ENCODE measurements around the gene HECTD3.
"Not testable (repeated sequence)": the region's sequence is repeated elsewhere in the genome, so short reads cannot be mapped to it uniquely, and the experiment has no call there.

The HECTD3 gene

DNA sequence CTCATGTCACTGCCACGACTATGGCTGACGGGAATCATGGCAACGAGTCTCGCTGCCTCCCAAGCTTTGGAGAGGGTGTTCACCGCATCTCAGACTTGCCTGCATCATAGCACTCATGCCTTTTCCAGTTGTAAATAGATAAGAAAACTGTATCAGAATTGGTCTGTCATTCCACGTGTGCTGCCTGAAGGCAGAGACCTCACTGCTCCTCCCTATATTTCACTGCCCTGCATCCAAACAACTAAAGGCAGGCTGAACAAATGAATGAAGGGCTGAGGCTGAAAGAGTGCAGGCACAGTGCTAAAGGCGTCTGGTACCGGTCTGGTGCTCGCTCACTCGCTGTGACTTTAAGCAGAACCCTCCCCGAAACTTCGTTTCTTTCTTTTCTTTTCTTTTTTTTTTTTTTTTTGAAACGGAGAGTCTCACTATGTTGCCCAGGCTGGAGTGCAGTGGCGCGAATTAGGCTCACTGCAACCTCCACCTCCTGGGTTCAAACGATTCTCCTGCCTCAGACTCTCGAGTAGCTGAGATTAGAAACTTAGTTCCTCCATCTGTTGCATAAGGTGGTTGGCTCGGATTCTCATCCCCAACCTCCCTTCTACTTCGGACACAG, 25.3 kb downstream of the HECTD3 start:
- no peak for DNase-seq

DNA sequence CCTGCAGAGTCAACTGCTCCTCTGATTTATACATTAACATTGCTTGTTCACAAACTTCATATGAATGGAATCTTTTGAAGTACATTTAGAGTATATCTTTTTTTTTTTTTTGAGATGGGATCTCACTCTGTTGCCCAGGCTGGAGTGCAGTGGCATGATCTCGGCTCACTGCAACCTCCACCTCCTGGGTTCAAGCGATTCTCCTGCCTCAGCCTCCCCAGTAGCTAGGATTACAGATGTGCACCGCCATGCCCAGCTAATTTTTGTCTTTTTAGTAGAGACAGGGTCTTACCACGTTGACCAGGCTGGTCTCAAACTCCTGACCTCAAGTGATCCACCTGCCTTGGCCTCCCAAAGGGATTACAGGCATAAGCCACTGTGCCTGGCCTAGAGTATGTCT, 33.8 kb downstream of the HECTD3 start:
- DNase-seq = not testable (repeated sequence)

DNA sequence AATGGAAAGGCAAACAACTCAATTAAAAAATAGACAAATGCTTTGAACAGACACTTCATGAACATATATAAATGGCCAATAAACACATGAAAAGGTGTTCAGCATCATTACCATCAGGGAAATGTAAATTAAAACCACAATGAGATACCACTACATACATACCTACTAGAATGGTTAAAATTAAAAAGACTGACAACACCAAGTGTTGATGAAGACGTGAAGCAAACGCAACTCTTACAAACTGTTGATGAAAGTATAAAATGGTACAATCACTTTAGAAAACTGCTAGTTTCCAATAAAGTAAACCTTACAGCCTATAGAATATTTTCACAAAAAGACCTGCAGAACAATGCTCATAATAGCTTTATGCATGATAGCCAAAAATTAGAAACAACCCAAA, 34.9 kb downstream of the HECTD3 start:
- DNase-seq = no peak

DNA sequence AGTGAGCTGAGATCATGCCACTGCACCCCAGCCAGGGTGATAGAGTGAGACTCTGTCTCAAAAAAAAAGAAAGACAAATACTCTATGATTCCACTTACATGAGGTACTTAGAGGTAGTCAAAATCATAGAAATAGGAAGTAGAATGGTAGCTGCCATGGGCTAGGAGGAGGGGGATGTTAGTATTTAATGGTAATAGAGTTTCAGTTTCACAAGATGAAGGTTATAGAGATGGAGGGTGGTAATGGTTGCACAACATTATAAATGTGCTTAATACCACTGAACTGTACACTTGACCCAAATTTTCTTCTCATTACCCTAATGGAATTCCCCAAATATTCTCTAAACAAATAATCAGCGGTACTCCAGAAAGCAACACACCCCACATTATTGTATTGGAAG, 37.5 kb downstream of the HECTD3 start:
- DNase-seq = no peak

DNA sequence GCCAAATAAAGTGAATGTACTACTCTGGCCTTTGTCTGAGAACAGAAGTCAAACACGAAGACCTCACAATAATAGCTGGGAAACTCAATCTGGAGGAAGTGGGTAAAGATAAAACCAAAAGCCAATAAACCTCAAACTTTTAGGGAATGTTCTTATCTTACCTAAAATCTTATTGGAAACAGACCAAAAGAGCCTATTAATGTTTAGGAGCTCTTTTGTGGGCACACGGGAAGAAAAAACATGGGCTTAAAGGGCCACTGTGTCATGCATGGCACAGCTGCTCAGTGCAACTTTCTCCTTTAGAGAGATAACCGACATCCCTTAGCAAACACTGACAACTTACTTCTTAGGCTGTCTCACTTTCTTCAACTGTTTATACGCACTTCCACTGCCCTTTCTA, 40.8 kb downstream of the HECTD3 start:
- no peak for DNase-seq

DNA sequence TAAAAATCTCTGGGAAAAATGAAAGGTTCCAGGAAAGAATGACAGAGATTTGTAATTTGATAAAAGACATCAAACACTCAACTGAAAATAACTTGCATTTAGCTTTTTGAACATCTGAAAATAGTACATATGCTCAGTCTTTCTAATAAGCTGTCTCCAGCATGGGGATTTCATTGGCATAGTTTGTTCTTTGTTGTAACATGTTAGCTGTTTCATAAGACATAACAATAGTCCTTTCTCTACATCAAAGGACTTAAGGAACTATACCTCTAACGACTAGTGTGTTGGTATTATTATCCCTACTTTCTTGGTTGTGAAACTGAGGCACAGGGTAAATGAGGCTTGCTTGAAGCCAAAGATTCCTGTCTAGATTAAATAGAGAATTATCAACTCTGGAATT, 46.7 kb downstream of the HECTD3 start:
- DNase-seq = no peak

DNA sequence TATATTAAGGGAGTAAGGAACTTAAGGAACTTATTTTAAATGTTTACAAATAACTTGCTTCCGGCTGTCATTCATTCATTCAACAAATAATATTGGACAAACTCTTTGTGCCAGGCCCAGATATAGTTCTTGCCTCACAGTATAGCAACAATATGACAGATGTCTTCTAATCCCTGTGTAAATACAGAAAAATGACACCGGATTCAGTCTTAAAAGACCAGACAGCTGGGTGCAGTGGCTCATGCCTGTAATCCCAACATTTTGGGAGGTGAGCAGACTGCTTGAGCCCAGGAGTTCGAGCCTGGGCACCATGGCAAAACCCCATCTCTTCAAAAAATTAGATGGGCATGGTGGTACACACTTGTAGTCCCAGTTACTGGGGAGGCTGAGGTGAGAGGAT, 48.4 kb downstream of the HECTD3 start:
- DNase-seq = no peak

DNA sequence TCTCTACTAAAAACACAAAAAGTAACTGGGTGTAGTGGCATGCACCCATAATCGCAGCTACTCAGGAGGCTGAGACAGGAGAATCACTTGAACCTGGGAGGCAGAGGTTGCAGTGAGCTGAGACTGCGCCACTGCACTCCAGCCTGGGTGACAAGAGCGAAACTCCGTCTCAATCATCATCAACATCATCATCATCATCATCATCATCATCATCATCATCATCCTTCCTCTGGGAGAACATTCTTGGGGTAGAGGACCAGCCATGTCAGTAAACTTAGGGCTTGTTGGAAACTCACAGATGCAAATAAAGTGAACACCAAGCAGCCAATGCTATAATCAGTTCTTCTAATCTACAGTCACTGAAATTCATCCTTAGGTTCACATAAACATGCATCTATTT, 49.1 kb downstream of the HECTD3 start:
- DNase-seq = not testable (repeated sequence)

DNA sequence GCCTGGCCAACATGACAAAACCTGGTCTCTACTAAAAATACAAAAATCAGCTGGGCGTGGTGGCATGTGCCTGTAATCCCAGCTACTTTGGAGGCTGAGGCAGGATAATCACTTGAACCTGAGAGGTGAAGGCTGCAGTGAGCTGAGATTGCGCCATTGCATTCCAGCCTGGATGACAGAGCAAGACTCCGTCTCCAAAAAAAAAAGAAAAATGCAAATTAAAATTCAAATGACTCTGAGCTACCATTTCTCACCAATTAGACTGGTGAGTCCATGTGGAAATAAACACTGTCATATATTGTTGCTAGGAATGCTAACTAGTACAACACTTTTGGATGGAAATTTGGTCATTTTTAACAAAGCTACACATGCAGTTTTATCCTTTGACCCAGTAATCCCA, 53.6 kb downstream of the HECTD3 start:
- DNase-seq = not testable (repeated sequence)

DNA sequence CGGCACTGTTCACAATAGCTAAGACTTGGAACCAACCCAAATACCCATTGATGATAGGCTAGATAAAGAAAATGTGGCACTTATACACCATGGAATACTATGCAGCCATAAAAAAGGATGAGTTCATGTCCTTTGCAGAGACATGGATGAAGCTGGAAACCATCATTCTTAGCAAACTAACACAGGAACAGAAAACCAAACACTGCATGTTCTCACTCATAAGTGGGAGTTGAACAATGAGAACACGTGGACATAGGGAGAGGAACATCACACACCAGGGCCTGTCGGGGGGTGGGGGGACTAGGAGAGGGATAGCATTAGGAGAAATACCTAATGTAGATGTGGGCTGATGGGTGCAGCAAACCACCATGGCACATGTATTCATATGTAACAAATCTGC, 55.0 kb downstream of the HECTD3 start:
- DNase-seq = not testable (repeated sequence)
